ENCODE measurements around the gene COL24A1.

COL24A1 gene

GRCh38 chr1:86035101-86035500, 121.5 kb downstream of the COL24A1 start:
- ATAC-seq (ENCODE audit: low read depth) (no peak), DNase-seq (ENCODE audit: low spot score) (no peak)
- H3K9me3 ChIP-seq (ENCODE audit: severe bottlenecking): no peaks in the 10 kb centered on the region
- H3K4me3 ChIP-seq (ENCODE audit: severe bottlenecking): no peak overlapping the region
- no peak overlapping the region for H3K27ac ChIP-seq (ENCODE audit: poor library complexity, severe bottlenecking)
- no peaks in the 10 kb centered on the region for H3K4me1 ChIP-seq (ENCODE audit: insufficient read depth, poor library complexity, severe bottlenecking)
- peaks cover 5% of the 10 kb centered on the region for H3K27me3 ChIP-seq (ENCODE audit: insufficient read depth, poor library complexity, severe bottlenecking)
- no peak for TF ChIP-seq CTCF (IDR thresholded peaks at IDR 0.05; ENCODE audit: poor library complexity, severe bottlenecking)
- no peaks in the 10 kb centered on the region for H3K36me3 ChIP-seq (ENCODE audit: low read depth)

- Histone ChIP-seq H3K4me3 (ENCODE audit: severe bottlenecking) (no peak overlapping the region), H3K4me1 (ENCODE audit: insufficient read depth, poor library complexity, severe bottlenecking) (no peaks in the 10 kb centered on the region), H3K9me3 (ENCODE audit: severe bottlenecking) (no peaks in the 10 kb centered on the region), H3K36me3 (ENCODE audit: low read depth) (no peaks in the 10 kb centered on the region), H3K27me3 (ENCODE audit: insufficient read depth, poor library complexity, severe bottlenecking) (peaks cover 5% of the 10 kb centered on the region), H3K27ac (ENCODE audit: poor library complexity, severe bottlenecking) (no peak overlapping the region)
- no peak for DNase-seq (ENCODE audit: low spot score)
- TF ChIP-seq CTCF (IDR thresholded peaks at IDR 0.05; ENCODE audit: poor library complexity, severe bottlenecking): no peak
- no peak for ATAC-seq (ENCODE audit: low read depth)
These were observed 126.4 kb downstream of the COL24A1 start for GRCh38 chr1:86030180-86030579.

- Histone ChIP-seq H3K36me3 (ENCODE audit: low read depth) (no peaks in the 10 kb centered on the region), H3K4me3 (ENCODE audit: severe bottlenecking) (no peak overlapping the region), H3K4me1 (ENCODE audit: insufficient read depth, poor library complexity, severe bottlenecking) (no peaks in the 10 kb centered on the region), H3K27me3 (ENCODE audit: insufficient read depth, poor library complexity, severe bottlenecking) (peaks cover 3% of the 10 kb centered on the region), H3K27ac (ENCODE audit: poor library complexity, severe bottlenecking) (no peak overlapping the region), H3K9me3 (ENCODE audit: severe bottlenecking) (no peaks in the 10 kb centered on the region)
- DNase-seq (ENCODE audit: low spot score) (no peak), ATAC-seq (ENCODE audit: low read depth) (0 out of 3 replicates have a peak, but pooled peaks have one; percentile 51)
- peak; percentile 93 for TF ChIP-seq CTCF (IDR thresholded peaks at IDR 0.05; ENCODE audit: poor library complexity, severe bottlenecking)
These were observed 138.2 kb downstream of the COL24A1 start for GRCh38 chr1:86018283-86018923.

- TF ChIP-seq CTCF (IDR thresholded peaks at IDR 0.05; ENCODE audit: poor library complexity, severe bottlenecking): no peak
- Histone ChIP-seq H3K27ac (ENCODE audit: poor library complexity, severe bottlenecking) (no peak overlapping the region), H3K4me3 (ENCODE audit: severe bottlenecking) (no peak overlapping the region), H3K4me1 (ENCODE audit: insufficient read depth, poor library complexity, severe bottlenecking) (no peaks in the 10 kb centered on the region), H3K36me3 (ENCODE audit: low read depth) (no peaks in the 10 kb centered on the region), H3K9me3 (ENCODE audit: severe bottlenecking) (no peaks in the 10 kb centered on the region), H3K27me3 (ENCODE audit: insufficient read depth, poor library complexity, severe bottlenecking) (no peaks in the 10 kb centered on the region)
- DNase-seq (ENCODE audit: low spot score) (no peak), ATAC-seq (ENCODE audit: low read depth) (no peak)
These were observed 140.4 kb downstream of the COL24A1 start for GRCh38 chr1:86016076-86016759.

DNA sequence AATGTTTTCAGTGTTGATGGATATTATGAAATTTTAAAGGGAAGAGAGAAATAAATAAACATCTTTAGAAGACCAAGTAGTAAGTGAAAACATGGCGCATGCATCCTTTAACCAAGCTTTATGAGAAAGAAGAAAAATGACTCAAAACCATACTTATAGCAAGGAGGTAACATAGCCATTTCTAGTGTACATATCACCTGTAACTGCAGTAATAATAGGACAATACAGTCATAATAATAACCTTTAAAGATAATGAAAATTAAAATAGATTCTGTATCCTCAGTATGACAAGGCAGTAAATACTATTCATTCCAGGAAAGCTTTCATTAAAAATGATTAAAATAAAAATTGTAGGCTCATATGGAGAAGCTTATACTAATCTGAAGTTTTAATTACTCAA, 141.2 kb downstream of the COL24A1 start:
- TF ChIP-seq CTCF (IDR thresholded peaks at IDR 0.05; ENCODE audit: poor library complexity, severe bottlenecking): no peak
- ATAC-seq (ENCODE audit: low read depth): no peak
- Histone ChIP-seq H3K4me3 (ENCODE audit: severe bottlenecking) (no peak overlapping the region), H3K27me3 (ENCODE audit: insufficient read depth, poor library complexity, severe bottlenecking) (no peaks in the 10 kb centered on the region), H3K27ac (ENCODE audit: poor library complexity, severe bottlenecking) (no peak overlapping the region), H3K4me1 (ENCODE audit: insufficient read depth, poor library complexity, severe bottlenecking) (no peaks in the 10 kb centered on the region), H3K36me3 (ENCODE audit: low read depth) (no peaks in the 10 kb centered on the region), H3K9me3 (ENCODE audit: severe bottlenecking) (no peaks in the 10 kb centered on the region)
- DNase-seq (ENCODE audit: low spot score): no peak
